Endometrial microvascular endothelial cells (primary cell): ENCODE data around the gene PKM. TPM values are rescaled to one million over a fixed set of nuclear protein-coding genes. Genes with fewer than 3 reads are reported as not detected.

ENCODE experiments used
- in situ Hi-C: cut with HindIII; loops from 2 replicates; pipeline ENCODE4 v1.10.0; 2017; ENCODE audit warnings: low sequenced_read_pairs, low pct_unique_long_range_greater_than_20kb; ENCODE audit errors: inconsistent ontology term
- total RNA-seq: library from RNA; depleted of rRNA; stranded (reverse); fragments of >200 nt; gene quantifications from one replicate; pipeline ENCODE4 v1.2.3, GENCODE V29; 2015; ENCODE audit errors: inconsistent ontology term

PKM gene
- total RNA-seq, 1 donor from 2014 or later: 1,892 TPM

DNA sequence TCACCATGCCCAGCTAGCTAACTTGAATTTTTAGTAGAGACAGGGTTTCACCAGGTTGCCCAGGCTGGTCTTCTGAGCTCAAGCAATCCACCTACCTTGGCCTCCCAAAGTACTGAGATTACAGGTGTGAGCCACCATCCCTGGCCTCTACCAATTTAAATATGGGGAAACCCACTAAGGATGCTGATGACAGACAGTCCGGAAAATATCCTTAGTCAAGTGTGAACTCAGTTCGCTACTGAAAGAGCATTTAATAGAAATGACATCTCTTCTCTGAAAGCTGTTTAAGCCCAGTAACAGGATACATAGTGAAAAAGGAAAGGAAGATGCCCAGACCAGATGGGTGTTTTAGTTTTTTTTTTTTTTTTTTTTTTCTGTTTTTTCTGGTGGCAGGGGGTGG is 25.7 kb downstream of the PKM start:
- in situ Hi-C loops: no loop called here

DNA sequence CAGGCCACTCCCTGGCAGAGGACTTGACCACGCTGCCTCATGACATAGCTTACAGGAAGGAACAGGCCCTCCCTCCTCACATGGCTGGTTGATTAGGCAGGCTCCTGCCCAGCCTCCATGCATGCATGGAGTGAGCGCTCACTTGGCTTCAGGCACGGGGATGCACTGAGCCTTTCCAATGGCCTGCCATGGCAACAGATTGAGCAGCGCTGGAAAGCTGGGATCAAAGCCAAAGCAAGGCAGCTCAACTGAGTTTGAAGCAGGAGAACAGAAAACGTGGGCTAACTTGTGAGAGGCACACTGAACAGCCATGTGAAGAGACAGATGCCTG is 27.5 kb downstream of the PKM start:
- in situ Hi-C loops: no loop called here

DNA sequence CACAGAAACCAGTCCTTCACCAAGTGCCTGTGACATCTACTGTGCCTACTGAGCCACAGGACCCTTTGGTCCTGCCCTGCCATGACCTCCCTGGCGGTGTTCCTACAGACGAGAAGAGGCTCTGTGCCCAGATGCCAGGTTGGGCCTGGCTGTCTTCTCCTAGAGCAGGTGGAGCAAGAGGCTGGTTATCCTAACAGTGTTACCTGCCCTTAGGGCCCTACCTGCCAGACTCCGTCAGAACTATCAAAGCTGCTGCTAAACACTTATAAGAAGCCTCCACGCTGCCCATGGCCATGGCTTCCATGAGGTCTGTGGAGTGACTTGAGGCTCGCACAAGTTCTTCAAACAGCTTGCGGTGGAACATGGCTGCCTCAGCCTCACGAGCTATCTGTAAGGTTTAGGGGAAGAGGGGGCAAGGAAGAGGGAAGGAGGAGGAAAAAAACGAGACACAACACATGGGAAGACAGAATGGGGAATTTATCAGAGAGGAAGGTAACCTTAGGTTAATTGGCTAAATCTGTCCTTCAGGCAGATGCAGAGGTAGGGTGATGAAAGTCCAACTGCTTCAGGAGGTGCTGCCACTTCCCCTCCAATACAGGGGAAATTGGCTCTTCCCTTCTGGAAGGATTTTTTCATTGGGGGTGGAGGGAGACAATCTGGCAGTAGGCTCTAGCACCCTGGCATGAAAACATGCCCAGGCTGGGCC is 28.0 kb downstream of the PKM start:
- in situ Hi-C loops: no loop called here

DNA sequence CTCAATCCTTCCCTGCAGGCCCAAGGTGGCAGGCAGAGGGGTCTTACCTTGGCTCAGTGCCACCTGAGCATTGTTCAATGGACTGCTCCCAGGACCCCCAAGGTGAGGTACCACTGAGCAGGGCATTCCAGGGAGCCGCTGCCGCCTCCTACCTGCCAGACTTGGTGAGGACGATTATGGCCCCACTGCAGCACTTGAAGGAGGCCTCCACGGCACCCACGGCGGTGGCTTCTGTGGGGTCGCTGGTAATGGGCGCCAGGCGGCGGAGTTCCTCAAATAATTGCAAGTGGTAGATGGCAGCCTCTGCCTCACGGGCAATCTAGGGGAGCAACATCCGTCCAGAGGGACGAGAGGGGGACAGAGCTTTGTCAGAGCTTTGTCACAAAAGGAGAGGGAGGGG is 28.7 kb downstream of the PKM start:
- in situ Hi-C loops: no loop called here

DNA sequence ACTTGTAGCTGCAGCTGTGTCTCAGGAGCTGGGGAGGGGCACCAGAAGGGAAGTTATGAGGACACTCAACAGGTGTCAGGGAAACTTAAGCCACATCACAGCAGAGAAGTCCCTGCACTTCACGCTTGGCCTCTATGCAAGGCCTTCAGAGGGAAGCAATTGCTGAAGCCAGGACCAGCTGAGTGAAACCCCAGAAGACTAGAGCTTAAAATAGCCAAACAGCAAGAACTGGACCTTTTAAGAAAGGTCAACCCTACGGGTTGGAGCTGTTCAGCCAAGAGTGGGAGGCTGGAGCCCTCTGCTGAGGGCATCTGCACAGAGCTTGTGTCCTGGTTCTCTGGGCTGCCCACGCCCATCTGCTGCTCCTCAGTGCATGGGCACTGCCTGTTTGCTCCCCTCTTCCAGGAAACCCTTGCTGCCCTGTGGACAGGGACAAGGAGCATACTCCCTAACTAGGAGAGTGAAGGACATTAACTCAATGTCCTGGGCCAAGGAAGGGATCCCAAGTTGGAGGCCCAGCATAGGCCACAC is 29.5 kb downstream of the PKM start:
- in situ Hi-C loops: no loop called here

DNA sequence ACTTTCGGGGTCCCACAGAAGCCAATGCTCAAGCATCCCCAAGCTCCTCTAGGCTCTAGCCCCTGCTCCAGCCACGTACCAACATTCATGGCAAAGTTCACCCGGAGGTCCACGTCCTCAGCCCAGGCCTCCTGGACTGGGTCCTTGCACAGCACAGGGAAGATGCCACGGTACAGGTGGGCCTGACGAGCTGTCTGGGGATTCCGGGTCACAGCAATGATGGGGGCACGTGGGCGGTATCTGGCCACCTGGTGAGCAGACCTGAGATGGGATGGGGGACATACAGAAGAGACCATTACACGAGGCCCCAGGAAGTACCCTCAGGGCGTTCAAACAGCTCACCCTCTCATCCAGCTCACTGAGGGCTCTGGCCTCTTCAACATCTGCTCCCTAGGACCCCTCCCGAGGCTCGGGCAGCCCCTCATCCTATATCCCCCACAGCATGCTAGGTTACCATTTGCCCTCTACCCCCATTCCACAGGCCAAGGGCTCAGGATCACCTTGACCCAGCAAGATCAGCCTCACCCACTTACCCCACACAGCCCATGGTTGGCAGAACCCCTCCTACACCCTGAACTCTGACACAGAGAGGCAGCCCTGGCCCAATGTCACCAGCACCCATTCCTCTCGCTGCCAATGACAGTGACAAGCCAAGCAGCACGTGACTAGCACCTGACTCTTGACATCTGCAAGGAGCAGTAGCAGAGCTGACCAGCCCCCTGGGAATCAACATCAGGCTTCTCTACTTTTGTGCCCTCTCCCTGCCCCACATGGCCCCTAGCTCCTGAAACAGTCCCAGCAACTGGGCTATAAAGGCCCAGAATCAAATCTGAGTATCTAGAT is 30.4 kb downstream of the PKM start:
- in situ Hi-C loops: no loop called here

DNA sequence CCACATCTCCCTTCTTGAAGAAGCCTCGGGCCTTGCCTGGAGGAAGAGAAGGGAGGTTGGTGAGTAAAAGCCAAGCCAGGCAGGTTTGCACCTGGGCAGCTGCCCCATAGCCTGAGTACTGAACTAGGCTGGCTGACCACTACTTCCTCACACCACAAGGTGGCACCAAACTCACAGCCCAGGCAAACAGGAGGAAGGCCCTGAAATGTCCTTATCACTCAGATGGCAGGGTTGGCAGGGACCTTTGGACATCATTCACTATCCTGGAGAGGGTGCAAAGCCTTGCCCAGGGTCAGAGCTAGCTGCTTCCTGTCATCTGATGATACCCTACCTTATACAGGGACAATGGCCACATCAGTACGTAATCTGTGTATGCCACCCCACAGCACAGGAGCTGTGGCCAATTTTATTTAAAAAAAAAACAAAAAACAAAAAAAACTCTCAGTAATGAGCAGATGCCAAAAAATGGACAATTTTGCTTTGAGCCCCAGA is 31.2 kb downstream of the PKM start:
- in situ Hi-C loops: no loop called here

DNA sequence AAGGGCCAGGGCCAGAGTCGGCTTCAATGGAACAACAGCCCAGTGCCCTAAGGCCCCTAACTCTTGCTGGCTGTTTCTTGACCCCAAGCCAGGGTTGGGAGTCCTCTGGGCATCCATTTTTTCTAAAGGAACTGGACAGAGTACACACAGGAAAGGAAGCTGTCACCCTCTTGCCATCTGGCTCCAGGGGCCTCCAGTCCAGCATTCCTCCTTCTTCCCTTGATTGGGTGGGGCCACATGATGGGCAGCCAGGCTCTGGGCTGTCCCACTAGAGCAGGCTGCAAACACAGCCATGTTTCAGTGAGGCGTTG is 31.8 kb downstream of the PKM start:
- in situ Hi-C loops: no loop called here

DNA sequence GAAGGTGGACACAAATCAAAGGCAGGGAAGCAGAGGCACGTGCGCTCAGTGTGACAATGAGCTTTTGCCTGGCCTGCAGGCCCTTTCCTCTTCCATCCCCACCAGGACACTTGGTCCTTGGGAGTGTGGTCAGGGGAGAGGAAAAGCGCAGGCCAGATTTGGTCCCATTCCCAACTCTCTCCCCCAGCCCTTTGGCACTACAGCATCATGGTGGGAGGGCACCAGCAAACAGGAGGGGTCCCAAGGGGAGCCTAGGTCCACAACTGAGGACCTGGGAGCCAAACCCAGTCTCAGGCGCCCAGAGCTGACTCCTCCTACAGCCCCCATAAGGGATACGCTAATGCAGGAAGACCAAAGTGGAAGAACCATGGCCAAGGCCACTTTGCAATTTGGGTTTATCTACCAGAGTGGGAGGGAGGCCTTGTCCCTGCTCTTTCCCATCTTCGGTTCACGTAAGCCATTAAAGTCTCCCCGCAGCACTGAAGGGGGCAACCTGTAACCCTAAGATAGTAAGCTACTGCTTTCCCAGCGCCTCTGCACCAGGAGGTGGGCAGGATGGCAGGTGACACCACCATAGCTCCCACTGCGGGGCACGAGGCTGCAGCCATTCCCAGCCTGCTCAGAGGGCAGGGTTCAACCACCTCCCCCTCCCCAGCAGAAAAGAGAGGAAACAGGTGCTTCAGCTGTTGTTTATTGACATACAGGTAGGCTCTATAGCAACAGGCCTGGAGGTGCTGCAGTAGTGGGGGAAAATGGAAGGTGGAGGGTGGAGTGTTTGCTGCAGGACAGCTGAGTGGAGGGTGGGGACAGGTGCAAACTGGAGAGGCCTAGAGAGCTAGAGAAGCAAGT is 32.4 kb downstream of the PKM start:
- in situ Hi-C loops: no loop called here

DNA sequence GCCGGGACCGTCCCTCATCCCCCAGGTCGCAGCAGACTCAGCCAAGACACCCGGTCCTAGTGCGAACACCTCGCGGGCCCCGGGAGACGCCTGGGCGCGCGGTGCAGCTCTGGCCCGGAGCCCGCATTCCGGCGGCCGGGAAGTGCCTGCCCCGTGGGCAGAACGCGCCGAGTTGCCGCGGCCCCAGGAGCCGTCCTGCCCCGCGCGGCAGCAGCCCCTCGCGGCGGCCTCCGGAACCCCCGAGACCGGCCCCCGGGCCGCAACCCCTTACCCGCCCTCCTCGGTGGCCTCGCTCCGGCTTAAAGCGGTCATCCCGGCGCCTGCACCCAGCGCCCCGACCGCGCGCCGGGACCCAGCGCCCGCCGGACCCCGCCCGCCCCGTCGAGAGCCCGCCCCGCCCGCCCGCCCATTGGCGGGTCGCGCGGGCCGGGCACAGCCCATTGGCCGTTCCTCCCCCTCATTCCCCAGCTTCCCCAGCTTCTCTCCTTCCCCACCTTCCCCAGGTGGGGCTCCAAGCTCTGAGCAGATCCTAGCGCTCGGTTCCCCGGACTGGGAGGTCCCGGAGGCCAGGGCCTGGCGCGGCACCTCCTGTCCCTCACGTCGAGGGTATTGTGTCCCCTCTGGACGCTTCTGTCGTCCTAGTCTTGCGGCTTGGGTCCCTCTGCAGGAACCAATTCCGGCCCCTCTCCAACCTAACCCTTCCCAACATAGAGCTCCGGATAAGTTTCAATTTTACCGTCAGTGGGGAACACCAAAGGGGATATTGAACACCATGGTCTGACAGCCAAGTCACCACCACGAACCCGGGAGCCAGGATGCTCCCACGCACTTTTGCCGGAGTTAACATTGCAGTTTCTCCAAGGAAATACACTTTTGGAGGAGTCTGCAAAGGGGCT is 33.3 kb downstream of the PKM start, which contains the start of gene GRAMD2A:
Gene GRAMD2A, minus strand, starts transcription at position 328 of the 896 bp plus-strand sequence.
- in situ Hi-C loops: no loop called here

DNA sequence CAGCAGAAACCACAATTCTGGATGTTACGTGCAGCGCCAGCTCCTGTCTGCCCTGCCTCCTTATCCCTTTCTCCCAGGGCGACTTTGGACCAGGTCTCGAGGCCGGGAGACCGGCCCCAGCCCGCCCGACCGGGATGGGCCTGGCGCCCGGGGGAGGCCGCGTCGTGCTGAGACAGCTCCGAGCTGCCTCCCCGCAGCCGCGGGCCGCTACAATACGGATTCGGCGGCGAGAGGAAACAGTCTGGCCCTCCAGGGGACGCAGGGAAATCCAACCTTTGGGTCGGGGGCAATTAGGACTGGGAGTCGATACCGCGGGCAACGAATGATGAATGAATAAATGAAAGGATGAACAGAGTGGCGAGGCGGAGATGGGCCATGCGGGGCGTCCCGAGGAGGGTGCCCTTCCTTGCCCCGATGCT is 33.9 kb downstream of the PKM start:
- in situ Hi-C loops: no loop called here

DNA sequence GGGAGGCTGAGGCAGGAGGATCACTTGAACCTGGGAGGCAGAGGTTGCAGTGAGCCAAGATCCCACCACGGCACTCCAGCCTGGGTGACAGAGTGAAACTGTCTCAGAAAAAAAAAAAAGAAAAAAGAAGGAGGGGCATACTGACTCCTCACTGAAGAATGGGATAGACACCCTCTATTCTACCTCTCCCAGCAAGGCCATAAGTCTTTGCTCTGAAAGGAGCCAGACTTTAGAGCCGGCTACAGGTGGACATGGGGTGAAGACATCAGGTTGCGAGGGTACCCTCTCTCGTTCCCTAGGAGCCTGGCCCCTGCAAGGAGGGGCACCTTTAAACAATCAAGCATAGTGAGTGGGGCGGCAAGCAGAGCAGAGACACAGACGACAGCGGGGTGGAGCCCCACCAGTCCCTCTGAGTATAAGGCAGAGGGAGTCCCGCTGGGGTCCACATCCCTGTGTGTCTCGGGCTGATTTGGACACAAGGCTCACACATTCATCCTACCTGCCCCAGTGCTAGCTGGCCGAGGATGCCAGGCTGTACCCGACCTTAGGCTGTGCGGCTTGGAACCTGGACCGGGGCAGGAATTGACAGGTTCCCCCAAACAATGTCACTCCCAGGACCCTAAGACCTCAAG is 34.5 kb downstream of the PKM start:
- in situ Hi-C loops: no loop called here

DNA sequence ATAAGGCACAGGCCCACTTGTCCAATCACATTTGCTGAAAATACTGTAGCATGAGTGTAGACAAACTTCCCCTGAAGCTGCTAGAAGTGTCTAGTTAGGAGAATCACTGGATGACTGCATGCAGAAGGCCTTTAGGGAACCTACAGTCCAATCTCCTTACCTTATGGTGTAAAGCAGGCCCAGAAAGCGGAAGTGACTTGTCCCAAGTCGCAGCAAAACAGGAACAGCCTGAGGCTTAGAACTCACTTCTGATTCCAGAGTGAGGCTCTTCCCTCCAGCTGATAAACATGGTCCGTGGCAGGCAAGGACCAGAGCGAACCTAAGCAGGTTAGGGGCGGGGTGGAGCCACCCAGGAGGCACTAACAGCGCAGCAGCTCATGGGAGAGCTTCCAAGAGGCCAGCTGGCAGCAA is 35.9 kb downstream of the PKM start:
- in situ Hi-C loops: no loop called here

DNA sequence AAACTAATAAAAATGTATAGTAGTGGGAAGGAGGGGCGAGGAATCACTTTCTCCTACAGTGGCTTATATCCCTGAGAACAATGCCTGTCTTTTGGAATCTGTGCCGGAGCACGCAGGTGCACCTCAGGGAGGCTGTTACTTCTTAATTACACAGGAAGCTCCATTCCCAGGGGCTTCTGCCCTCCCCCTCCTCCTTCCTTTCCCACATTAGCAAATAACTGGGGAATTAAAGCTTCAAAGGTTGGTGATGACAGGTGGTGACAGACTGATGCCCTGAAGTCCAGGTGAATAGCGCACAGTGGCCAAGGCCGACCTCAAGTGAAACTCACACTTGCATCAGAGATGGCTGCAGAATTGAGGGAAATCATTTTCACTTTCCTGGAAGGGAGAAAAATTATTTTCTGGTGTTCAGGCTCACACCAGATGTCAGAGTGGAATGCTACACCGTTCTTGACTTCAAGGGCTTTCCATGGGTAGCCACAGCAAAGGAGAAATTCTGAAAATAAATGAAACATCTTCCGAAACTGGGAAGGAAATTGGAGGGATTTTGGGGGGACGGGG is 37.1 kb downstream of the PKM start:
- in situ Hi-C loops: no loop called here

DNA sequence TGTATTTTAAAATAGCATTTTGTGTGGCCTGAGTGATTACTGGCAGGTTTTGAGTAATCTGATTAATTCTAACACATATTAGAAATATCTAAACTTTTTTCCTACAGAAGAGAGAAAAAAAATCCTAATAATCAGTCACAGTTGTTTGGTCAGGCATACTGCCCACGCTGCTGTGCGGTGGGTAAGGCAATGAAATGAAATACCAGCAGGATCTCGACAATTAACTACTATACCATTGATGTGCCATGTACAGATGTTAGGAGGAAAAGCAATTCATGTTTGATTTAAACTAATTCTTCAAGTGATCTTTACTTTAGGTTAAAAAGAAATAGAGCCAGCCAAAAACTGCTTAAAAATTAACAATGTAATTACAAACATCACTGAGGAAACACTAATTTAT is 38.6 kb downstream of the PKM start:
- in situ Hi-C loops: no loop called here

DNA sequence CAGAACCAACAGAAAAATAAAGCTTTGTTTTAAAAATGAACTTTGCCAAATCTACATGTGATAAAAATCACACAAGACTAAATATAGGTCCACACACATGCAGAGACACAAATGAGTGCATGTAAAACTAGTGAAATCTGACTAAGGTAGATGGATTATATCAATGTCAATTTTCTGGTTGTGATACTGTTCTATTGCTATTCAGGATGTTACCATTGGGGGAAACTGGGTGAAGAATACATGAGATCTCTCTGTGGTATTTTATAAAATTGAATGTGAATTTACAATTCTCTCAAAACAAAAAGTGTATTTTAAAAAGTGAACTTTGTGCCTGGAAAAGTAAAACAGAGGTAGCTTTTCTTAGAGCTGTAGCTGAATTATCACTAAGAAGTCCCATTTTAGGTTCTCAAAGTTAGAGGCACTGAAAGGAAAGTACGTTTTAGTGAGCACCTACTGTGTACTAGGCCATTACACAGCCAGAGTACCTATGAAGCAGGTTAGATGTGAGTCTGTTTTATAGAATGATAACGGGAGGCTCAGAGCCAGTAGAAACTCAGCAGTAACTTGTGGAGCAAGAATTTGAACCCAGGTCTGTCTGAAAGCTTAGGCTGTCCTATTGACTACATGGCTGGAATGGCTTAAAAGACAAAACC is 41.6 kb downstream of the PKM start:
- in situ Hi-C loops: no loop called here

DNA sequence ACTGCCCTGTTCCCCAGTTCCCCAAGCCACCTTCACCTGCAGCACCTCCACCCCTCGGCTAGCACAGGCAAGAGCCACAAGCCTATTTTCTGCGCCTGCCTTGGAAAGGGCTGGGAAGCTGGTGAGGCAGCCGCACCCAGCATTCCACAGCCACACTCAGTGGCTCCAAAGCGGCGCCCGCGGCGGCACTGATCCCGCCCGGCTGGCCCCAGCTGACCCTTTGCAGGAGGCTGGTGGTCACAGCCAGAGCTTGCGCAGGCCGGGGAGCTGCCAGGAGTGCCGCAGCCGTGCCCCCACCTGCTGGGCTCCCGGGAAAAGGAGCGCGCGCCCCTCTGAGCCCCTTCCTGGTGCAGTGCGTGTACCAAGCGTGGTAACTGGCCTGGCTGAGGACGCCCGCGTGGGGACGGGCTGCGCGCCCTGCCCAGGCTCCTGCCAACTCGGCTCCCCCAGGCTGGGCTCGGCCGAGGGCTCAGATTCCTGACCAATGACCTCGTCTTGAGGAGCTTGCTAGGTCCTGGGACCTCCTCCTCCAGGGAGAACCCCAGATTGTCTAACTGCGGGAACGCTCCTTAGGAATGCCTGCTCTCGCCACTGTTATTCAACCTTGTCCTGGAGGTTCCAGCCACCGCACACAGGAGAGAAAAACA is 46.7 kb downstream of the PKM start:
- in situ Hi-C loops: no loop called here
